ENCODE measurements around the gene OR5C1.
"Not testable (repeated sequence)": the region's sequence is repeated elsewhere in the genome, so short reads cannot be mapped to it uniquely, and the experiment has no call there.

Gene OR5C1

GRCh38 chr9:122797316-122798063 is 8.8 kb downstream of the OR5C1 start:
- no peak for TF ChIP-seq CTCF (IDR thresholded peaks at IDR 0.05; ENCODE audit: insufficient read depth, low read depth, low read length, missing control alignments)
- H3K4me3 ChIP-seq (ENCODE audit: low read length), result no peak overlapping the region
- DNase-seq (ENCODE audit: low read depth), result peak; percentile 24

GRCh38 chr9:122800066-122801060 is 11.6 kb downstream of the OR5C1 start, which contains the start of gene OR1K1:
Gene OR1K1 (plus strand): TSS chr9:122800123. CDS start chr9:122800123, 0 bp downstream.
- no peak for TF ChIP-seq CTCF (IDR thresholded peaks at IDR 0.05; ENCODE audit: insufficient read depth, low read depth, low read length, missing control alignments)
- no peak within 1 kb of the TSS for H3K4me3 ChIP-seq (ENCODE audit: low read length)

DNA sequence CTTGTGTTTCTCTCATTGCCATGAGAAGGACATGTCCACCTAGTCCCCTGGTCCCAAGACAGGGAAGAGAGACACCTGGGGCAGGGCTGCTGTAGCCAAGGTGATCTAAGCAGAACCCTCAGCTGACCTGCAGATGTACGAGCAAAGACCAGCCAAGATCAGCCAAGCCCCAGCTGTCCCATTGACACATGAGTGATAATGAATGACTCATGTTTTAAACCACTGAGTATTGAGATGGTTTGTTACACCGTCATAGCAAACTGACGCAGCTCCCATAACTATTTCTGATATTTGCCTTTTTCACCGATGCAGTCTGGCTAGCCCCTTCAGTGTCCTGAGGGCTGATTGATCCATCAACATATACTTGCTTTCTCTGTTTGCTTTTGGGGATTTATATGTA is 17.9 kb downstream of the OR5C1 start:
- DNase-seq (ENCODE audit: low read depth), result peak; percentile 8
- TF ChIP-seq CTCF (IDR thresholded peaks at IDR 0.05; ENCODE audit: insufficient read depth, low read depth, low read length, missing control alignments), result no peak
- no peak overlapping the region for H3K4me3 ChIP-seq (ENCODE audit: low read length)

More at GRCh38 chr9:122800066-122801060, 11.6 kb downstream of the OR5C1 start, which contains the start of gene OR1K1:
- no peak for DNase-seq (ENCODE audit: low read depth)

GRCh38 chr9:122807271-122807900 is 18.7 kb downstream of the OR5C1 start:
- no peak for DNase-seq (ENCODE audit: low read depth)
- no peak overlapping the region for H3K4me3 ChIP-seq (ENCODE audit: low read length)
- TF ChIP-seq CTCF (IDR thresholded peaks at IDR 0.05; ENCODE audit: insufficient read depth, low read depth, low read length, missing control alignments), result no peak

GRCh38 chr9:122808141-122808540 is 19.4 kb downstream of the OR5C1 start:
- DNase-seq (ENCODE audit: low read depth), result no peak
- no peak for TF ChIP-seq CTCF (IDR thresholded peaks at IDR 0.05; ENCODE audit: insufficient read depth, low read depth, low read length, missing control alignments)

DNA sequence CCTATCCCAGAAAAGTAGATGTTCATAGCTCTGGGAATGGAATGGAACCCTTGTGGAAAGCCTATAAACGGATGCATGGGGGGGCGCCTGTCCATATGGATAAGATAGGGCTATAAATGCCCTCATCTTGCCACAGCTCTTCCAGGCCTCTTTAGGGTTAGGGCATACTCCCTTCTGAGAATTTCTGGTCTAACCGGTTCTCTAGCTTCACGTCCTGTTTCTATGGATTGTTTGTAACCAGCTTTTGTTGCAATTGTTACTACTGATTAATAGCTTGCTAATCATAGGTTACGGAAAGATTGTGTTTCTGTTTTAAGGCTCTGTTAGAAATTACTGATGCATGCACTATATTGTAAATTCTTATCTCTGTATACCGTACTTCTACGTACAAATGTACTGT is 20.5 kb downstream of the OR5C1 start:
- not testable (repeated sequence) for H3K4me3 ChIP-seq (ENCODE audit: low read length)
- peak; percentile 59 for DNase-seq (ENCODE audit: low read depth)

More at GRCh38 chr9:122808141-122808540, 19.4 kb downstream of the OR5C1 start:
- no peak overlapping the region for H3K4me3 ChIP-seq (ENCODE audit: low read length)

All from epithelial cell of esophagus (primary cell).